OCI-LY3 (cell line): Measurements from ENCODE around the gene APBB3.

ENCODE experiments used
- H2AFZ ChIP-seq: fragments of 200-600, 300-600 bp; shearing (Covaris generic); 2 replicates; pipeline ENCODE4 v1.6.0; 2014; ENCODE audit warnings: antibody characterized with exemption, low read depth, low read length
- H3K27ac ChIP-seq: fragments of 200-600, 300-600 bp; sonication (generic); 2 replicates; pipeline ENCODE4 v1.5.1; 2014; ENCODE audit warnings: mild to moderate bottlenecking, low read length, moderate library complexity, mixed read lengths
- H3K27me3 ChIP-seq: fragments of 200-600, 300-600 bp; sonication (generic); 2 replicates; pipeline ENCODE4 v1.6.1; 2014; ENCODE audit warnings: low read depth, low read length, mixed read lengths
- H3K36me3 ChIP-seq: fragments of 200-600, 300-600 bp; sonication (generic); replicated peaks from 2 replicates; pipeline ENCODE3; 2014; ENCODE audit warnings: low read depth, low read length, mixed read lengths
- H3K4me1 ChIP-seq: fragments of 300-600, 200-600 bp; sonication (generic); 2 replicates; pipeline ENCODE4 v1.6.1; 2014; ENCODE audit warnings: low read length, mixed read lengths
- H3K4me2 ChIP-seq: fragments of 200-600, 300-600 bp; sonication (generic); 2 replicates; pipeline ENCODE4 v1.6.1; 2014; ENCODE audit warnings: low read length, mixed read lengths
- H3K4me3 ChIP-seq: fragments of 300-600, 200-600 bp; sonication (generic); 2 replicates; pipeline ENCODE4 v1.5.1; 2014; ENCODE audit warnings: antibody characterized with exemption, mild to moderate bottlenecking, low read length, moderate library complexity
- H3K79me2 ChIP-seq: fragments of 300-600, 200-600 bp; shearing (Covaris generic); 2 replicates; pipeline ENCODE4 v1.6.1; 2014; ENCODE audit warnings: mild to moderate bottlenecking, low read length, mixed read lengths
- H3K9ac ChIP-seq: fragments of 300-600, 200-600 bp; shearing (Covaris generic); 2 replicates; pipeline ENCODE4 v1.6.0; 2014; ENCODE audit warnings: mild to moderate bottlenecking, low read length, moderate library complexity
- H3K9me3 ChIP-seq: fragments of 200-600, 300-600 bp; shearing (Covaris generic); 2 replicates; pipeline ENCODE4 v1.6.1; 2014; ENCODE audit warnings: low read length, mixed read lengths; ENCODE audit not compliant: insufficient read depth
- H4K20me1 ChIP-seq: fragments of 200-600, 300-600 bp; sonication (generic); 2 replicates; pipeline ENCODE4 v1.6.1; 2016; ENCODE audit warnings: low read length, mixed read lengths; ENCODE audit not compliant: insufficient read depth
- EZH2phosphoT487 ChIP-seq: fragments of 200-600 bp; shearing (Covaris generic); IDR thresholded peaks from 2 replicates; pipeline ENCODE4 v1.6.1; 2018; ENCODE audit warnings: antibody characterized with exemption, mixed run types, low read depth
- TF ChIP-seq, protein P1 (sequence below): fragments of 200-600, 300-600 bp; sonication (generic); IDR thresholded peaks from 2 replicates; pipeline ENCODE4 v1.5.1; 2014; ENCODE audit warnings: antibody characterized with exemption, low read length, low read depth

APBB3 gene

DNA sequence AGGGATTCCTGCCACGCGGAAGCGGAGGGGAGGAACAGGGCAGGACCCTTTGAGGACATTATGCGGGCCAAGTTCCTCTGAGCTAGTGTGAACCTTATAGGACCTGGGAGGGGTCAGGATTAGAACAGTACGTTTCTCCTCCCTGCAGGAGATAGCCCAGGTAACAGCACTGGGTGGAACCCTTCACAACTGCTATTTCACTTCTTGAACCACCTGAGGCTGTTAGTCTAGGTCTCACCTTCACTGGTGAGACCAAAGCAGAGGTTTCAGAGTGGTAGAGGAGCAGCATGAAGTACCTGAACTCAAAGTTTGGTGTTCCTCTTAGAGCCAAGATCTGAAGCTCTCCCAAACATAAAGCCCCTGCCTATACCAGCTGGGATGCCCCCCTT is 16.1 kb downstream of the APBB3 start:
- Histone ChIP-seq H3K9me3 (no peaks in the 10 kb centered on the region), H3K4me2 (no peak overlapping the region), H3K4me3 (no peak overlapping the region), H3K79me2 (peaks cover 16% of the 10 kb centered on the region), H3K36me3 (peaks cover 33% of the 10 kb centered on the region), H4K20me1 (no peaks in the 10 kb centered on the region; the same call in 1 of the 2 replicates), H3K27me3 (no peaks in the 10 kb centered on the region), H2AFZ (no peak overlapping the region), H3K27ac (no peak overlapping the region), H3K4me1 (peaks cover 7% of the 10 kb centered on the region), H3K9ac (no peak overlapping the region)
- TF ChIP-seq EZH2phosphoT487 = no peak
- TF ChIP-seq, protein P1, sequence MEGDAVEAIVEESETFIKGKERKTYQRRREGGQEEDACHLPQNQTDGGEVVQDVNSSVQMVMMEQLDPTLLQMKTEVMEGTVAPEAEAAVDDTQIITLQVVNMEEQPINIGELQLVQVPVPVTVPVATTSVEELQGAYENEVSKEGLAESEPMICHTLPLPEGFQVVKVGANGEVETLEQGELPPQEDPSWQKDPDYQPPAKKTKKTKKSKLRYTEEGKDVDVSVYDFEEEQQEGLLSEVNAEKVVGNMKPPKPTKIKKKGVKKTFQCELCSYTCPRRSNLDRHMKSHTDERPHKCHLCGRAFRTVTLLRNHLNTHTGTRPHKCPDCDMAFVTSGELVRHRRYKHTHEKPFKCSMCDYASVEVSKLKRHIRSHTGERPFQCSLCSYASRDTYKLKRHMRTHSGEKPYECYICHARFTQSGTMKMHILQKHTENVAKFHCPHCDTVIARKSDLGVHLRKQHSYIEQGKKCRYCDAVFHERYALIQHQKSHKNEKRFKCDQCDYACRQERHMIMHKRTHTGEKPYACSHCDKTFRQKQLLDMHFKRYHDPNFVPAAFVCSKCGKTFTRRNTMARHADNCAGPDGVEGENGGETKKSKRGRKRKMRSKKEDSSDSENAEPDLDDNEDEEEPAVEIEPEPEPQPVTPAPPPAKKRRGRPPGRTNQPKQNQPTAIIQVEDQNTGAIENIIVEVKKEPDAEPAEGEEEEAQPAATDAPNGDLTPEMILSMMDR = no peak

DNA sequence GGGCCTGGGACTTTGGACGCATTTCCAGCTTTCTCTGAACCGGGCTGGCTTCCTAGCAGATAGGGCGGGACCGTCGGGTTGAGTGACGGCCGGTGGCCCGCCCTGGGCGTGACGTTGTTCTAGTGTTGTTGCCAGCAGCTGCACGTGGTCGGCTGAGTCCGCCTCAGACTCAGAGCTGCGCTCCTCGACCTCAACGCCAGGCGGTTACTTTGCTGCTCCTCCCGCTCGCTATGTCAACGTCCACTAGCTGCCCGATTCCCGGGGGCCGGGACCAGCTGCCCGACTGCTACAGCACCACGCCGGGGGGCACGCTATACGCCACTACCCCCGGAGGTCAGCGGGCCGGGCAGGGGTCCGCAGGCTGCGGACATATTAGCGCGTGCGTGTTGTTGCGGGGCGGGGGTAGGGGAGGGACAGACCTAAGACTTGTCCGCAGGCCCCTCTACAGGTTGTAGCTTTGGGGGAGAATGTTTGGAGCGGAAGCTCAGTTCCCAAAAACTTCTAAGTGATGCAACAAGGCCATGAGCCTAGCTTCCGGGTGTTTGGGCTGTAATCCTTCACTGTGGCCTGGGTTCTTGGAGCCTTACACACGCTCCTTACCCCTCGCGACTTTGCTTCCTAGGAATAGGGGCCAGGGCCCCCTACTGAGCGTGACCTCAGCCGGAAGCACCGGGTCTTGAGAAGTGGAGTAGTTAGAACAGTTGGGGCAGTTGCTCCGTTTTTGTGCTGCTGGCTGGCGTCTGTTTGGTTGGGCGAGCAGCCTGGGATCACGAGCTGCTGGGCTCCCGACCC is 16.7 kb downstream of the APBB3 start, which contains the start of gene EIF4EBP3:
TSS of gene EIF4EBP3 (plus strand) at position 155 of the 792 bp plus-strand sequence. CDS start at position 231, 76 bp downstream.
- H3K27ac ChIP-seq = no peak within 1 kb of the TSS
- H2AFZ ChIP-seq = no peak within 1 kb of the TSS

DNA sequence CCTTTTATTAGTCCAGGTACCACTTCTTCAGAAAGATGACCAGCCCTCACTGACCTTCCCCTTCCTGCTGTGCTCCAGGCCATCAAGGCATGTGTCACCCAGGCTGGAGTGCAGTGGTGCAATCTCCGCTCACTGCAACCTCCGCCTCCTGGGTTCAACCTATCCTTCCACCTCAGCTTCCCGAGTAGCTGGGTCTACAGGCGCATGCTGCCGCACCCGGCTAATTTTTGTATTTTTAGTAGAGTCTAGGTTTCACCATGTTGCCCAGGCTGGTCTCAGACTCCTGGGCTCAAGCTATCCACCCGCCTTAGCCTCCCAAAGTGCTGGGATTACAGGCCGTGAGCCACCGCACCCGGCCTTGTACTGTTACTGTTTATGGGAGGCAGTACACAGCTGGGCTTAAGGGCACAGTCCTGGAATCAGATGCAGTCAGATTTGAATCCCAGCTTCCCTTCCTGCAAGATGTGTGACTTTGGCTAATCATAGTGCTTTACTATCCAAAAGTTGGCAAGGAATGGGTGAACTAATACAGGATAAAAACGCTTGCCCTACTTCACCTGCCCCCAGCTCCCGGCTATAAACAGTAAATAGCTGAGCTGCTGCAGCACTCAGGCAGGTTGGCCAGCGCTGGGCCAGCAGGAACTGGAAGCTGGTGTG is 17.4 kb downstream of the APBB3 start:
- Histone ChIP-seq H4K20me1 (no peaks in the 10 kb centered on the region), H3K4me1 (peaks cover 1% of the 10 kb centered on the region; the same call in 1 of the 2 replicates), H3K27ac (no peak overlapping the region), H3K36me3 (peaks cover 32% of the 10 kb centered on the region), H3K79me2 (peaks cover 5% of the 10 kb centered on the region), H3K4me3 (no peak overlapping the region), H3K9ac (no peak overlapping the region), H3K9me3 (no peaks in the 10 kb centered on the region), H3K4me2 (no peak overlapping the region), H2AFZ (no peak overlapping the region), H3K27me3 (no peaks in the 10 kb centered on the region)
- TF ChIP-seq, protein P1 = no peak
- no peak for TF ChIP-seq EZH2phosphoT487

More for the DNA sequence above, 16.7 kb downstream of the APBB3 start, which contains the start of gene EIF4EBP3:
- H3K9me3 ChIP-seq = no peaks in the 10 kb centered on the region
- H3K27me3 ChIP-seq = no peaks in the 10 kb centered on the region
- TF ChIP-seq, protein P1 = no peak
- no peak for TF ChIP-seq EZH2phosphoT487
- H4K20me1 ChIP-seq = no peaks in the 10 kb centered on the region; the same call in 1 of the 2 replicates
- H3K4me1 ChIP-seq = peaks cover 1% of the 10 kb centered on the region
- no peak within 1 kb of the TSS for H3K9ac ChIP-seq
- no peak within 1 kb of the TSS for H3K4me3 ChIP-seq
- no peak within 1 kb of the TSS for H3K4me2 ChIP-seq
- peaks cover 33% of the 10 kb centered on the region for H3K36me3 ChIP-seq
- H3K79me2 ChIP-seq = peaks cover 10% of the 10 kb centered on the region

DNA sequence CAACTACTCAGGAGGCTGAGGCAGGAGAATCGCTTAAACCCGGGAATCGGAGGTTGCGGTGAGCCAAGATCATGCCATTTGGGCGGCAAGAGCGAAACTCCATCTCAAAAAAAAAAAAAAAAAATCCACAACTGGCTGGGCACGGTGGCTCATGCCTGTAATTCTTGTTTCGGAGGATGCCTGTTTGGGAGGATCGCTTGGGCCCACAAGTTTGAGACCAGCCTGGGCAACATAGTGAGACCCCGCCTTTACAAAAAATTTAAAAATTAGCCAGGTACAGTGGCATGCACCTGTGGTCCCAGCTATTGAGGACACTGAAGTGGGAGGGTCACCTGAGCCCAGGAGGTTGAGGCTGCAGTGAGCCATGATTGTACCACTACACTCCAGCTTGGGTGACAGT is 18.8 kb downstream of the APBB3 start:
- H3K79me2 ChIP-seq = no peaks in the 10 kb centered on the region
- H4K20me1 ChIP-seq = peaks cover 3% of the 10 kb centered on the region; the same call in 1 of the 2 replicates
- no peak overlapping the region for H3K4me2 ChIP-seq
- TF ChIP-seq, protein P1 = no peak
- TF ChIP-seq EZH2phosphoT487 = no peak
- no peak overlapping the region for H3K9ac ChIP-seq
- H3K27me3 ChIP-seq = no peaks in the 10 kb centered on the region
- H3K4me3 ChIP-seq = no peak overlapping the region
- no peak overlapping the region for H3K27ac ChIP-seq
- H3K9me3 ChIP-seq = no peaks in the 10 kb centered on the region
- peaks cover 33% of the 10 kb centered on the region for H3K36me3 ChIP-seq
- no peak overlapping the region for H2AFZ ChIP-seq
- peaks cover 14% of the 10 kb centered on the region for H3K4me1 ChIP-seq
